WTC11 (cell line): ENCODE data around the gene RGP1. TPM values are rescaled to one million over a fixed set of nuclear protein-coding genes. Genes with fewer than 3 reads are reported as not detected.
A peak's percentile ranks its signal among the peaks of the same experiment; 100 is the strongest.

ENCODE experiments used
- ATAC-seq: fragments of 200-7000 bp; cut with Tn5 transposase; 2 replicates; pipeline ENCODE4 v1.10.0; 2021; ENCODE audit warnings: mild to moderate bottlenecking, moderate library complexity
- CTCF ChIA-PET: fragments of 300-600 bp; sonication (Branson Sonifier 250); formaldehyde crosslinking; loops from one replicate; lab custom pipeline; 2021; ENCODE audit warnings: antibody characterized with exemption; lab: Charles Lee
- POLR2A ChIA-PET: fragments of 350-600 bp; sonication (Branson Sonifier 250); formaldehyde crosslinking; loops from one replicate; lab custom pipeline; 2021; ENCODE audit warnings: antibody characterized with exemption; lab: Charles Lee
- DNase-seq: peaks from one replicate; pipeline ENCODE4 v3.0.0; 2021; ENCODE audit warnings: low spot score
- H3K27ac Mint-ChIP-seq: 2 replicates; pipeline ENCODE4 v1.8.0; 2021; ENCODE audit warnings: mixed read lengths
- H3K27me3 Mint-ChIP-seq: 2 replicates; pipeline ENCODE4 v1.8.0; 2021; ENCODE audit warnings: low read depth, mild to moderate bottlenecking, moderate library complexity, mixed read lengths
- H3K36me3 Mint-ChIP-seq: 2 replicates; pipeline ENCODE4 v1.8.0; 2021; ENCODE audit warnings: mixed read lengths
- H3K4me1 Mint-ChIP-seq: 2 replicates; pipeline ENCODE4 v1.8.0; 2022; ENCODE audit warnings: mixed read lengths
- H3K4me3 Mint-ChIP-seq: 2 replicates; pipeline ENCODE4 v1.8.0; 2021; ENCODE audit warnings: mild to moderate bottlenecking, moderate library complexity, mixed read lengths
- H3K9me3 Mint-ChIP-seq: 2 replicates; pipeline ENCODE4 v1.8.0; 2021; ENCODE audit warnings: mixed read lengths
- AR ChIP-seq: fragments of 250-450 bp; sonication (Bioruptor Pico); IDR thresholded peaks from 2 replicates; pipeline ENCODE4 v1.9.0; 2021; ENCODE audit warnings: mild to moderate bottlenecking
- ATF2 ChIP-seq: sonication (generic); formaldehyde crosslinking; IDR thresholded peaks from 2 replicates; pipeline ENCODE4 v1.8.1; 2022; ENCODE audit warnings: low read depth, missing genetic modification reagents, borderline replicate concordance
- CBFB ChIP-seq: sonication (generic); formaldehyde crosslinking; IDR thresholded peaks from 2 replicates; pipeline ENCODE4 v1.8.1; 2022; ENCODE audit warnings: mild to moderate bottlenecking, low read depth, missing genetic modification reagents
- CDX4 ChIP-seq: fragments of 250-450 bp; sonication (Bioruptor Pico); IDR thresholded peaks from 2 replicates; pipeline ENCODE4 v1.9.0; 2021; ENCODE audit warnings: moderate library complexity, mild to moderate bottlenecking, inconsistent platforms, borderline replicate concordance
- ERG ChIP-seq: fragments of 250-450 bp; sonication (Bioruptor Pico); IDR thresholded peaks from 2 replicates; pipeline ENCODE4 v1.8.0; 2021; ENCODE audit warnings: mild to moderate bottlenecking
- FOXJ3 ChIP-seq: sonication (generic); formaldehyde crosslinking; IDR thresholded peaks from 2 replicates; pipeline ENCODE4 v1.9.0; 2021; ENCODE audit warnings: missing genetic modification reagents, mild to moderate bottlenecking, borderline replicate concordance
- FOXK1 ChIP-seq: sonication (generic); formaldehyde crosslinking; IDR thresholded peaks from 2 replicates; pipeline ENCODE4 v1.8.0; 2022; ENCODE audit warnings: mild to moderate bottlenecking, moderate library complexity, missing genetic modification reagents
- GRHL2 ChIP-seq: fragments of 250-450 bp; sonication (Bioruptor Pico); IDR thresholded peaks from 2 replicates; pipeline ENCODE4 v1.8.0; 2022; ENCODE audit warnings: mild to moderate bottlenecking, moderate library complexity; ENCODE audit not compliant: insufficient replicate concordance, severe bottlenecking
- GTF2I ChIP-seq: fragments of 250-450 bp; sonication (Bioruptor Pico); conservative IDR thresholded peaks from 2 replicates; pipeline ENCODE4 v1.4.0; 2021; ENCODE audit warnings: mild to moderate bottlenecking
- IRF1 ChIP-seq: sonication (generic); formaldehyde crosslinking; IDR thresholded peaks from 2 replicates; pipeline ENCODE4 v1.8.0; 2023; ENCODE audit warnings: missing genetic modification reagents
- KAT7 ChIP-seq: sonication (generic); formaldehyde crosslinking; IDR thresholded peaks from 2 replicates; pipeline ENCODE4 v1.8.1; 2023; ENCODE audit warnings: missing genetic modification reagents, mild to moderate bottlenecking, borderline replicate concordance
- NR1H2 ChIP-seq: sonication (generic); formaldehyde crosslinking; IDR thresholded peaks from 2 replicates; pipeline ENCODE4 v1.9.0; 2021; ENCODE audit warnings: mild to moderate bottlenecking, moderate library complexity, missing genetic modification reagents
- RORB ChIP-seq: fragments of 250-450 bp; sonication (Bioruptor Pico); IDR thresholded peaks from 2 replicates; pipeline ENCODE4 v1.9.0; 2021; ENCODE audit warnings: mild to moderate bottlenecking
- USF2 ChIP-seq: sonication (generic); formaldehyde crosslinking; IDR thresholded peaks from 2 replicates; pipeline ENCODE4 v1.8.1; 2023; ENCODE audit warnings: mild to moderate bottlenecking, missing genetic modification reagents, moderate library complexity
- ZMAT4 ChIP-seq: fragments of 250-450 bp; sonication (Bioruptor Pico); IDR thresholded peaks from 2 replicates; pipeline ENCODE4 v1.9.0; 2021; ENCODE audit warnings: mild to moderate bottlenecking
- ZNF281 ChIP-seq: sonication (generic); formaldehyde crosslinking; IDR thresholded peaks from 2 replicates; pipeline ENCODE4 v1.8.0; 2023; ENCODE audit warnings: mild to moderate bottlenecking, missing genetic modification reagents
- ZNF671 ChIP-seq: fragments of 250-450 bp; sonication (Bioruptor Pico); IDR thresholded peaks from 2 replicates; pipeline ENCODE4 v1.8.0; 2021; ENCODE audit warnings: mild to moderate bottlenecking
- ZSCAN18 ChIP-seq: fragments of 250-450 bp; sonication (Bioruptor Pico); IDR thresholded peaks from 2 replicates; pipeline ENCODE4 v2.1.2; 2022; ENCODE audit warnings: mild to moderate bottlenecking, moderate library complexity
- total RNA-seq: library from RNA; stranded (reverse); gene quantifications from 3 replicates; pipeline ENCODE4 v1.2.3, GENCODE V29; 2021

RGP1 gene
- total RNA-seq, 1 experiment from 2014 or later, result 30.0 TPM

- H3K4me1 Mint-ChIP-seq, result peaks cover 14% of the 10 kb centered on the region
- H3K36me3 Mint-ChIP-seq, result peaks cover 15% of the 10 kb centered on the region
- no peak for ATAC-seq
- no peak for DNase-seq
- no peaks in the 10 kb centered on the region for H3K27me3 Mint-ChIP-seq
- peak overlapping the region; percentile 90 for H3K4me3 Mint-ChIP-seq
- ChIA-PET CTCF (interaction anchor here (0.8 to 8.3 kb wide), 22 partner anchors 14 to 832 kb away, joined by 3 to 103 read pairs (median 6); partner anchors contain the start of genes ARHGEF39, CCDC107, GBA2 and HINT2), POLR2A (interaction anchor here (0.6 to 2.6 kb wide), 17 partner anchors 9 to 663 kb away, joined by 3 to 13 read pairs (median 4); partner anchors contain the start of genes ARHGEF39, GBA2, RGP1 and TPM2)
- no peaks in the 10 kb centered on the region for H3K9me3 Mint-ChIP-seq
- peak overlapping the region; percentile 85 for H3K27ac Mint-ChIP-seq
- TF ChIP-seq CBFB (CRISPR knock-in tag), result no peak
- no peak for TF ChIP-seq KAT7 (CRISPR knock-in tag)
- TF ChIP-seq ZMAT4 (CRISPR knock-in tag), result no peak
- no peak for TF ChIP-seq NR1H2 (CRISPR knock-in tag)
- TF ChIP-seq ATF2, result no peak
- TF ChIP-seq FOXK1, result no peak
Observed at GRCh38 chr9:35731415-35732184, 17.5 kb upstream of the RGP1 start.

- H3K4me3 Mint-ChIP-seq, result peak within 1 kb of the TSS; percentile 90
- no peaks in the 10 kb centered on the region for H3K9me3 Mint-ChIP-seq
- peak within 1 kb of the TSS; percentile 95 for H3K27ac Mint-ChIP-seq
- ChIA-PET POLR2A (interaction anchor here (0.6 to 2.6 kb wide), 17 partner anchors 8 to 663 kb away, joined by 3 to 13 read pairs (median 3); partner anchors contain the start of genes ARHGEF39, GBA2, RGP1 and TPM2), CTCF (interaction anchor here (0.6 to 8.3 kb wide), 23 partner anchors 17 to 832 kb away, joined by 3 to 103 read pairs (median 5); partner anchors contain the start of genes ARHGEF39, CCDC107, GBA2 and HINT2)
- ATAC-seq (peak; percentile 72), DNase-seq (peak; percentile 95)
- H3K4me1 Mint-ChIP-seq, result peaks cover 14% of the 10 kb centered on the region
- peaks cover 22% of the 10 kb centered on the region for H3K36me3 Mint-ChIP-seq
- no peaks in the 10 kb centered on the region for H3K27me3 Mint-ChIP-seq
- TF ChIP-seq USF2 (CRISPR knock-in tag) (peak; percentile 9; the same call in 1 of the 2 replicates), GTF2I (CRISPR knock-in tag) (no peak), ZNF671 (CRISPR knock-in tag) (no peak), CDX4 (CRISPR knock-in tag) (no peak), ERG (no peak), IRF1 (CRISPR knock-in tag) (no peak), ZNF281 (CRISPR knock-in tag) (no peak), FOXK1 (peak; percentile 89), ZSCAN18 (CRISPR knock-in tag) (no peak), GRHL2 (CRISPR knock-in tag) (no peak), AR (CRISPR knock-in tag) (no peak), RORB (CRISPR knock-in tag) (no peak), FOXJ3 (CRISPR knock-in tag) (no peak)
Observed at GRCh38 chr9:35732185-35732799, 16.8 kb upstream of the RGP1 start, which contains the start of the genes CREB3 and TLN1. Gene CREB3, plus strand, starts transcription at chr9:35732666. Its CDS starts 107 bp downstream, at chr9:35732773. Gene TLN1, minus strand, starts transcription at chr9:35732195. Its CDS starts 6,501 bp downstream, at chr9:35725694.
